HG03045 (cell line): Measurements from ENCODE around the gene AFG1L.
"Not testable (repeated sequence)": the region's sequence is repeated elsewhere in the genome, so short reads cannot be mapped to it uniquely, and the experiment has no call there.

ENCODE experiments used
- ATAC-seq: cut with Tn5 transposase; IDR thresholded peaks from one replicate; pipeline ENCODE4 v1.9.1; 2021; ENCODE audit warnings: mild to moderate bottlenecking, moderate library complexity; ENCODE audit not compliant: unreplicated experiment

AFG1L gene

GRCh38 chr6:108407904-108408827 lies 113.3 kb downstream of the AFG1L start:
- ATAC-seq: no peak

- ATAC-seq: no peak
Observed at GRCh38 chr6:108408861-108409260, 114.0 kb downstream of the AFG1L start.

- not testable (repeated sequence) for ATAC-seq
Observed at GRCh38 chr6:108416047-108416833, 121.4 kb downstream of the AFG1L start.

GRCh38 chr6:108417027-108417426 lies 122.2 kb downstream of the AFG1L start:
- ATAC-seq: no peak

- ATAC-seq: no peak
Observed at GRCh38 chr6:108419474-108419873, 124.6 kb downstream of the AFG1L start.

GRCh38 chr6:108419934-108420609 lies 125.2 kb downstream of the AFG1L start:
- no peak for ATAC-seq

GRCh38 chr6:108421366-108421765 lies 126.5 kb downstream of the AFG1L start:
- no peak for ATAC-seq

- ATAC-seq: no peak
Observed at GRCh38 chr6:108423982-108424705, 129.3 kb downstream of the AFG1L start.

GRCh38 chr6:108425428-108425827 lies 130.6 kb downstream of the AFG1L start:
- ATAC-seq: no peak

GRCh38 chr6:108432143-108432542 lies 137.3 kb downstream of the AFG1L start:
- ATAC-seq: no peak

GRCh38 chr6:108432792-108433191 lies 137.9 kb downstream of the AFG1L start:
- ATAC-seq: no peak

- ATAC-seq: no peak
Observed at GRCh38 chr6:108434222-108434621, 139.4 kb downstream of the AFG1L start.

- no peak for ATAC-seq
Observed at GRCh38 chr6:108435391-108435790, 140.5 kb downstream of the AFG1L start.

- no peak for ATAC-seq
Observed at GRCh38 chr6:108436771-108437170, 141.9 kb downstream of the AFG1L start.

- no peak for ATAC-seq
Observed at GRCh38 chr6:108437821-108438220, 143.0 kb downstream of the AFG1L start.

- no peak for ATAC-seq
Observed at GRCh38 chr6:108438918-108439317, 144.1 kb downstream of the AFG1L start.

- no peak for ATAC-seq
Observed at GRCh38 chr6:108441141-108441540, 146.3 kb downstream of the AFG1L start.

- no peak for ATAC-seq
Observed at GRCh38 chr6:108442770-108443520, 148.1 kb downstream of the AFG1L start.

GRCh38 chr6:108446629-108447150 lies 151.8 kb downstream of the AFG1L start:
- ATAC-seq: no peak

GRCh38 chr6:108448481-108448880 lies 153.6 kb downstream of the AFG1L start:
- ATAC-seq: no peak
